ENCODE results near the gene WDR64. TPM values are rescaled to one million over a fixed set of nuclear protein-coding genes. Genes with fewer than 3 reads are reported as not detected.
"Not testable (repeated sequence)": the region's sequence is repeated elsewhere in the genome, so short reads cannot be mapped to it uniquely, and the experiment has no call there.

WDR64 gene
- total RNA-seq, 1 donor from 2014 or later: 1.7 TPM

GRCh38 chr1:241658081-241658793 is 6.2 kb downstream of the WDR64 start:
- DNase-seq (ENCODE audit: low spot score): no peak

GRCh38 chr1:241659016-241659415 is 6.9 kb downstream of the WDR64 start:
- DNase-seq (ENCODE audit: low spot score): not testable (repeated sequence)

- no peak for DNase-seq (ENCODE audit: low spot score)
Observed at GRCh38 chr1:241660424-241660972, 8.4 kb downstream of the WDR64 start.

GRCh38 chr1:241666419-241666818 is 14.3 kb downstream of the WDR64 start:
- no peak for DNase-seq (ENCODE audit: low spot score)

GRCh38 chr1:241672301-241672700 is 20.2 kb downstream of the WDR64 start:
- DNase-seq (ENCODE audit: low spot score): no peak

- no peak for DNase-seq (ENCODE audit: low spot score)
Observed at GRCh38 chr1:241674805-241675384, 22.8 kb downstream of the WDR64 start.

- DNase-seq (ENCODE audit: low spot score): no peak
Observed at GRCh38 chr1:241675983-241676382, 23.9 kb downstream of the WDR64 start.

- DNase-seq (ENCODE audit: low spot score): no peak
Observed at GRCh38 chr1:241677201-241677600, 25.1 kb downstream of the WDR64 start.

- DNase-seq (ENCODE audit: low spot score): no peak
Observed at GRCh38 chr1:241678536-241678935, 26.5 kb downstream of the WDR64 start.

GRCh38 chr1:241679404-241679803 is 27.3 kb downstream of the WDR64 start:
- no peak for DNase-seq (ENCODE audit: low spot score)

GRCh38 chr1:241679961-241680360 is 27.9 kb downstream of the WDR64 start:
- no peak for DNase-seq (ENCODE audit: low spot score)

- not testable (repeated sequence) for DNase-seq (ENCODE audit: low spot score)
Observed at GRCh38 chr1:241681861-241682448, 29.9 kb downstream of the WDR64 start.

GRCh38 chr1:241682921-241683320 is 30.8 kb downstream of the WDR64 start:
- DNase-seq (ENCODE audit: low spot score): no peak

GRCh38 chr1:241684108-241684507 is 32.0 kb downstream of the WDR64 start:
- DNase-seq (ENCODE audit: low spot score): no peak

- no peak for DNase-seq (ENCODE audit: low spot score)
Observed at GRCh38 chr1:241688940-241689368, 36.9 kb downstream of the WDR64 start.

- peak; percentile 73 for DNase-seq (ENCODE audit: low spot score)
Observed at GRCh38 chr1:241695246-241696171, 43.4 kb downstream of the WDR64 start.

GRCh38 chr1:241696172-241696814 is 44.2 kb downstream of the WDR64 start:
- no peak for DNase-seq (ENCODE audit: low spot score)

GRCh38 chr1:241696815-241697639 is 44.9 kb downstream of the WDR64 start:
- no peak for DNase-seq (ENCODE audit: low spot score)

- no peak for DNase-seq (ENCODE audit: low spot score)
Observed at GRCh38 chr1:241697640-241698018, 45.5 kb downstream of the WDR64 start.

- DNase-seq (ENCODE audit: low spot score): no peak
Observed at GRCh38 chr1:241698177-241698576, 46.1 kb downstream of the WDR64 start.
